Measurements from ENCODE around the gene CDH4.

Gene CDH4

GRCh38 chr20:61803416-61803914 is 551.4 kb downstream of the CDH4 start:
- no peak for DNase-seq

GRCh38 chr20:61803915-61804751 is 552.1 kb downstream of the CDH4 start:
- no peak for DNase-seq

- no peak for DNase-seq
Measured at GRCh38 chr20:61804752-61805295, 552.8 kb downstream of the CDH4 start.

- no peak for DNase-seq
Measured at GRCh38 chr20:61805365-61805764, 553.3 kb downstream of the CDH4 start.

GRCh38 chr20:61805781-61806180 is 553.7 kb downstream of the CDH4 start:
- DNase-seq = no peak

GRCh38 chr20:61806314-61806713 is 554.3 kb downstream of the CDH4 start:
- DNase-seq = no peak

- DNase-seq = no peak
Measured at GRCh38 chr20:61806995-61807394, 554.9 kb downstream of the CDH4 start.

- no peak for DNase-seq
Measured at GRCh38 chr20:61807471-61808160, 555.6 kb downstream of the CDH4 start.

- DNase-seq = no peak
Measured at GRCh38 chr20:61808447-61808846, 556.4 kb downstream of the CDH4 start.

GRCh38 chr20:61809006-61809770 is 557.1 kb downstream of the CDH4 start:
- DNase-seq = no peak

- no peak for DNase-seq
Measured at GRCh38 chr20:61810066-61810737, 558.1 kb downstream of the CDH4 start.

- DNase-seq = no peak
Measured at GRCh38 chr20:61810738-61811135, 558.7 kb downstream of the CDH4 start.

GRCh38 chr20:61811166-61811565 is 559.1 kb downstream of the CDH4 start:
- no peak for DNase-seq

GRCh38 chr20:61812121-61812844 is 560.2 kb downstream of the CDH4 start:
- no peak for DNase-seq

- no peak for DNase-seq
Measured at GRCh38 chr20:61812845-61813485, 560.9 kb downstream of the CDH4 start.

- DNase-seq = no peak
Measured at GRCh38 chr20:61813791-61814190, 561.7 kb downstream of the CDH4 start.

GRCh38 chr20:61814244-61814643 is 562.2 kb downstream of the CDH4 start:
- DNase-seq = no peak

- no peak for DNase-seq
Measured at GRCh38 chr20:61814726-61815125, 562.7 kb downstream of the CDH4 start.

- no peak for DNase-seq
Measured at GRCh38 chr20:61815176-61815575, 563.1 kb downstream of the CDH4 start.

GRCh38 chr20:61815678-61816077 is 563.6 kb downstream of the CDH4 start:
- no peak for DNase-seq

All from T-helper 9 cell (primary cell).